K562 (cell line): ENCODE measurements around the gene TJP3. TPM values are rescaled to one million over a fixed set of nuclear protein-coding genes. Genes with fewer than 3 reads are reported as not detected.

ENCODE experiments used
- ATAC-seq: fragments of 200-7000 bp; cut with Tn5 transposase; 3 replicates; pipeline ENCODE4 v1.9.1; 2020; ENCODE audit warnings: moderate library complexity
- BruUV-seq: library from RNA; stranded (reverse); fragments of 400-500 nt; replicated peaks from 2 replicates; lab custom pipeline; 2021; lab: Mats Ljungman, UMichigan
- CTCF ChIA-PET: fragments of 300-600 bp; formaldehyde crosslinking; extraction: SDS; loops from one replicate; lab custom pipeline; 2021; ENCODE audit warnings: low intra/inter-chr PET ratio; lab: Yijun Ruan, JAX
- POLR2A ChIA-PET: fragments of 300-600, 350-650 bp; sonication (Branson Sonifier 250); formaldehyde crosslinking; extraction: SDS; loops from one replicate; lab custom pipeline; 2021; ENCODE audit warnings: antibody characterized with exemption, inconsistent platforms; lab: Yijun Ruan, JAX
- DNase-seq, 4 experiments: peaks; one replicate each; pipeline versions ENCODE4 v3.0.0 to v3.0.0-alpha.2; 2011 to 2018; ENCODE audit warnings: low spot score in 3 of 4, mixed read lengths in 3 of 4; ENCODE audit errors: extremely low read depth in 1 of 4
- FAIRE-seq: peaks from 2 replicates; lab custom pipeline; 2011; peaks lifted over from hg19 to GRCh38; lab: Jason Lieb, UNC
- H2AFZ ChIP-seq: 2 replicates; pipeline ENCODE4 v1.6.0; 2011; ENCODE audit warnings: low read depth, low read length, control low read depth, inconsistent platforms
- H3K27ac ChIP-seq: fragments of 200-600 bp; 3 replicates; pipeline ENCODE4 v1.8.0; 2011; ENCODE audit warnings: low read depth, mild to moderate bottlenecking, control low read depth, inconsistent platforms, low read length, moderate library complexity, mixed read lengths; ENCODE audit errors: extremely low read depth
- H3K27me3 ChIP-seq, 2 experiments: fragments of 300-600 bp in 1 of 2; 2 replicates in 1 of 2; 3 replicates in 1 of 2; pipeline versions ENCODE4 v1.6.0 to v1.8.0; 2011; ENCODE audit warnings: inconsistent platforms in 2 of 2, low read length in 2 of 2, mild to moderate bottlenecking in 1 of 2, mixed read lengths in 1 of 2, moderate library complexity in 1 of 2; ENCODE audit not compliant: control insufficient read depth in 2 of 2, insufficient read depth in 2 of 2
- H3K36me3 ChIP-seq: fragments of 300-600 bp; 3 replicates; pipeline ENCODE4 v1.8.0; 2011; ENCODE audit warnings: mild to moderate bottlenecking, low read length, inconsistent platforms; ENCODE audit not compliant: control insufficient read depth, insufficient read depth
- H3K4me1 ChIP-seq, 2 experiments: fragments of 200-600 bp in 1 of 2; replicated peaks in 1 of 2; 2 replicates in 1 of 2; 3 replicates in 1 of 2; pipeline versions ENCODE4 v1.5.1 to v1.8.0; 2011; ENCODE audit warnings: inconsistent platforms in 2 of 2, low read length in 2 of 2, mild to moderate bottlenecking in 1 of 2, mixed read lengths in 1 of 2, moderate library complexity in 1 of 2; ENCODE audit not compliant: control insufficient read depth in 2 of 2, insufficient read depth in 2 of 2
- H3K4me2 ChIP-seq: 2 replicates; pipeline ENCODE4 v1.6.1; 2011; ENCODE audit warnings: low read length, control low read depth, inconsistent platforms, mixed read lengths; ENCODE audit not compliant: insufficient read depth
- H3K4me3 ChIP-seq: fragments of 200-600 bp; sonication (generic), shearing (Covaris generic); 2 replicates; pipeline ENCODE4 v1.5.1; 2016; ENCODE audit warnings: control low read depth, inconsistent platforms
- H3K79me2 ChIP-seq: fragments of 200-600 bp; 3 replicates; pipeline ENCODE4 v1.8.0; 2011; ENCODE audit warnings: low read length, inconsistent platforms; ENCODE audit not compliant: control insufficient read depth, insufficient read depth
- H3K9ac ChIP-seq, 2 experiments: 2 replicates each; pipeline versions ENCODE4 v1.6.0 to v1.6.1; 2011; ENCODE audit warnings: low read depth in 2 of 2, low read length in 2 of 2, control low read depth in 1 of 2, inconsistent platforms in 1 of 2, mild to moderate bottlenecking in 1 of 2, mixed read lengths in 1 of 2; ENCODE audit not compliant: insufficient read depth in 1 of 2
- H3K9me1 ChIP-seq: one replicate; pipeline ENCODE4 v1.6.0; 2011; ENCODE audit warnings: inconsistent platforms, mild to moderate bottlenecking, low read length, moderate library complexity; ENCODE audit not compliant: control insufficient read depth, insufficient read depth
- H3K9me3 ChIP-seq: replicated peaks from 2 replicates; pipeline ENCODE4 v1.5.1; 2011; ENCODE audit warnings: low read depth, low read length, inconsistent platforms; ENCODE audit not compliant: control insufficient read depth, insufficient read depth
- H4K20me1 ChIP-seq: replicated peaks from 2 replicates; pipeline ENCODE4 v1.6.1; 2011; ENCODE audit warnings: low read length, inconsistent platforms, mixed read lengths; ENCODE audit not compliant: control insufficient read depth, insufficient read depth
- CCAR2 ChIP-seq: fragments of 200-400 bp; formaldehyde crosslinking; IDR thresholded peaks from 2 replicates; pipeline ENCODE4 v1.6.1; 2017; ENCODE audit warnings: mild to moderate bottlenecking, low read depth, low read length
- HNRNPL ChIP-seq: fragments of 200-400 bp; formaldehyde crosslinking; IDR thresholded peaks from 2 replicates; pipeline ENCODE4 v1.6.1; 2017; ENCODE audit warnings: low read depth, mild to moderate bottlenecking, low read length
- PHB2 ChIP-seq: fragments of 450-650 bp; IDR thresholded peaks from 2 replicates; pipeline ENCODE4 v1.6.1; 2017; ENCODE audit warnings: low read depth
- POLR2G ChIP-seq: fragments of 200-400 bp; formaldehyde crosslinking; IDR thresholded peaks from 2 replicates; pipeline ENCODE4 v1.6.1; 2017; ENCODE audit warnings: low read depth, mild to moderate bottlenecking, antibody characterized with exemption, low read length, moderate library complexity
- TEAD4 ChIP-seq, 2 experiments: sonication (generic) in 1 of 2; formaldehyde crosslinking in 1 of 2; IDR thresholded peaks; 2 replicates each; pipeline versions ENCODE4 v1.6.1 to v1.8.0; 2012 to 2022; ENCODE audit warnings: borderline replicate concordance in 1 of 2, inconsistent platforms in 1 of 2, low read length in 1 of 2, mild to moderate bottlenecking in 1 of 2, missing genetic modification reagents in 1 of 2
- ZFPM2 ChIP-seq: fragments of 250-450 bp; sonication (Bioruptor Pico); IDR thresholded peaks from 2 replicates; pipeline ENCODE4 v1.5.1; 2022; ENCODE audit warnings: mild to moderate bottlenecking
- ZNF263 ChIP-seq: sonication (generic); formaldehyde crosslinking; IDR thresholded peaks from 2 replicates; pipeline ENCODE4 v1.8.0; 2022; ENCODE audit warnings: mild to moderate bottlenecking, missing genetic modification reagents, borderline replicate concordance
- WGBS: fragments of 100-300 bp; shearing (Covaris generic); methylation state at CpG from one replicate; pipeline ENCODE4 v1.1.6; 2016; ENCODE audit warnings: low coverage, mixed read lengths; ENCODE audit not compliant: insufficient coverage; ENCODE audit errors: missing lambda C conversion rate; 5-methylcytosine and 5-hydroxymethylcytosine counted together
- in situ Hi-C: fragments of 300-500 bp; cut with MboI; formaldehyde crosslinking; loops from 4 replicates; pipeline ENCODE4 v1.15.0; 2018; ENCODE audit warnings: inconsistent platforms, mixed read lengths
- intact Hi-C: fragments of 100-400 bp; cut with micrococcal nuclease; formaldehyde crosslinking; loops from 2 replicates; pipeline ENCODE4 v1.14.2; 2022
- polyA plus RNA-seq, 8 experiments: library from polyadenylated mRNA; depleted of rRNA in 4 of 8; stranded (reverse) in 5 of 8; unstranded in 3 of 8; fragments of >200 nt; fragmentation: Nextera tagmentation in 2 of 8; fragmentation: Illumina TruSeq in 1 of 8; extraction: Ambion mirVana in 2 of 8; extraction: Trizol in 1 of 8; gene quantifications; 2 replicates each; pipeline versions ENCODE4 v1.2.1 to v1.2.3, GENCODE V29; 2011 to 2014; ENCODE audit warnings: inconsistent platforms in 1 of 8, missing spikeins in 1 of 8
- total RNA-seq, 7 experiments: library from RNA; depleted of rRNA in 6 of 7; stranded (reverse); fragments of >200 nt in 6 of 7; fragmentation: Illumina TruSeq in 2 of 7; extraction: Trizol in 2 of 7; gene quantifications; 2 replicates each; pipeline versions ENCODE4 v1.2.1 to v1.2.3, GENCODE V29; 2011 to 2021; ENCODE audit warnings: low replicate concordance in 1 of 7
- TF ChIP-seq, protein P1 (sequence below): sonication (generic); formaldehyde crosslinking; IDR thresholded peaks from 2 replicates; pipeline ENCODE4 v1.5.0; 2020; ENCODE audit warnings: missing genetic modification reagents

TJP3 gene
- total and polyA plus RNA-seq, 9 of the 15 experiments (the other 6 are each of a cell fraction or from before 2014, with no cell fraction given): 0.11 to 2.4 (median 0.57) TPM; not detected in 1

- no peaks in the 10 kb centered on the region for H3K27me3 ChIP-seq
- intact Hi-C loops (no loop called here), in situ Hi-C loops (no loop called here)
- H3K27ac ChIP-seq: no peak overlapping the region
- H3K36me3 ChIP-seq: peaks cover 6% of the 10 kb centered on the region; the same call in 1 of the 3 replicates
- peaks cover 23% of the 10 kb centered on the region for H4K20me1 ChIP-seq
- 90% methylated on average over 19 of the region's 30 CpGs for WGBS
- peak overlapping the region in 1 of 2 experiments; percentile 26; a peak in 1 of 4 replicates for H3K9ac ChIP-seq
- no TSS peak for BruUV-seq
- TF ChIP-seq ZNF263 (CRISPR knock-in tag) (peak; percentile 97), ZFPM2 (no peak)
- H3K79me2 ChIP-seq: peaks cover 67% of the 10 kb centered on the region
- H3K9me1 ChIP-seq: peaks cover 7% of the 10 kb centered on the region
- FAIRE-seq (no peak), DNase-seq (no peak), ATAC-seq (no peak)
- H3K4me1 ChIP-seq: peaks cover 13 to 78% of the 10 kb centered on the region in 2 experiments
- no peak overlapping the region for H2AFZ ChIP-seq
- no peak overlapping the region for H3K4me3 ChIP-seq
- ChIA-PET POLR2A (interaction anchor here (0.6 to 1.5 kb wide), 8 partner anchors 11 to 288 kb away, joined by 3 to 8 read pairs (median 4); partner anchors contain the start of gene EEF2), CTCF (no interaction called here)
- no peaks in the 10 kb centered on the region; the same call in 1 of the 2 replicates for H3K9me3 ChIP-seq
- H3K4me2 ChIP-seq: no peak overlapping the region
Observed at GRCh38 chr19:3697094-3697493, 11.1 kb upstream of the TJP3 start.

GRCh38 chr19:3697671-3698385 lies 10.4 kb upstream of the TJP3 start:
- intact Hi-C loops: no loop called here
- no peak for FAIRE-seq
- no peak for ATAC-seq

More at GRCh38 chr19:3697671-3698385, 10.4 kb upstream of the TJP3 start:
- POLR2A ChIA-PET: interaction anchor here (0.7 to 1.5 kb wide), 8 partner anchors 12 to 103 kb away, joined by 3 to 8 read pairs (median 4); no protein-coding TSS in a partner anchor
- no peak overlapping the region for H3K4me3 ChIP-seq
- 0 out of 2 replicates have a peak overlapping the region, but pooled peaks have one; percentile 53 for H3K4me2 ChIP-seq
- H4K20me1 ChIP-seq: peaks cover 21% of the 10 kb centered on the region
- peaks cover 60% of the 10 kb centered on the region for H3K79me2 ChIP-seq
- DNase-seq: no peak
- CTCF ChIA-PET: no interaction called here
- H3K9ac ChIP-seq: peak overlapping the region in 1 of 2 experiments; percentile 38; a peak in 2 of 4 replicates
- peaks cover 13 to 71% of the 10 kb centered on the region in 2 experiments for H3K4me1 ChIP-seq
- H3K9me3 ChIP-seq: no peaks in the 10 kb centered on the region; the same call in 1 of the 2 replicates
- peaks cover 6% of the 10 kb centered on the region; the same call in 1 of the 3 replicates for H3K36me3 ChIP-seq
- no peak overlapping the region for H2AFZ ChIP-seq
- no peak overlapping the region for H3K27ac ChIP-seq
- in situ Hi-C loops: no loop called here
- no peaks in the 10 kb centered on the region for H3K27me3 ChIP-seq
- no peak for TF ChIP-seq TEAD4 (IDR thresholded peaks at IDR 0.05; ENCODE audit: low read length)
- 0 out of 2 replicates have a peak, but pooled peaks have one; percentile 39 for TF ChIP-seq TEAD4 (CRISPR knock-in tag; IDR thresholded peaks at IDR 0.05; ENCODE audit: borderline replicate concordance)
- TF ChIP-seq POLR2G: 0 out of 2 replicates have a peak, but pooled peaks have one; percentile 18
- TF ChIP-seq, protein P1, sequence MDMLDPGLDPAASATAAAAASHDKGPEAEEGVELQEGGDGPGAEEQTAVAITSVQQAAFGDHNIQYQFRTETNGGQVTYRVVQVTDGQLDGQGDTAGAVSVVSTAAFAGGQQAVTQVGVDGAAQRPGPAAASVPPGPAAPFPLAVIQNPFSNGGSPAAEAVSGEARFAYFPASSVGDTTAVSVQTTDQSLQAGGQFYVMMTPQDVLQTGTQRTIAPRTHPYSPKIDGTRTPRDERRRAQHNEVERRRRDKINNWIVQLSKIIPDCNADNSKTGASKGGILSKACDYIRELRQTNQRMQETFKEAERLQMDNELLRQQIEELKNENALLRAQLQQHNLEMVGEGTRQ (CRISPR knock-in tag): no peak
- no peak for TF ChIP-seq PHB2
- no peak for TF ChIP-seq CCAR2
- TF ChIP-seq HNRNPL: 0 out of 2 replicates have a peak, but pooled peaks have one; percentile 38
- BruUV-seq: no TSS peak
- WGBS: 87% methylated on average over 39 of the region's 43 CpGs
- H3K9me1 ChIP-seq: peaks cover 7% of the 10 kb centered on the region
